ENCODE data around the gene SLC25A40.

SLC25A40 gene

DNA sequence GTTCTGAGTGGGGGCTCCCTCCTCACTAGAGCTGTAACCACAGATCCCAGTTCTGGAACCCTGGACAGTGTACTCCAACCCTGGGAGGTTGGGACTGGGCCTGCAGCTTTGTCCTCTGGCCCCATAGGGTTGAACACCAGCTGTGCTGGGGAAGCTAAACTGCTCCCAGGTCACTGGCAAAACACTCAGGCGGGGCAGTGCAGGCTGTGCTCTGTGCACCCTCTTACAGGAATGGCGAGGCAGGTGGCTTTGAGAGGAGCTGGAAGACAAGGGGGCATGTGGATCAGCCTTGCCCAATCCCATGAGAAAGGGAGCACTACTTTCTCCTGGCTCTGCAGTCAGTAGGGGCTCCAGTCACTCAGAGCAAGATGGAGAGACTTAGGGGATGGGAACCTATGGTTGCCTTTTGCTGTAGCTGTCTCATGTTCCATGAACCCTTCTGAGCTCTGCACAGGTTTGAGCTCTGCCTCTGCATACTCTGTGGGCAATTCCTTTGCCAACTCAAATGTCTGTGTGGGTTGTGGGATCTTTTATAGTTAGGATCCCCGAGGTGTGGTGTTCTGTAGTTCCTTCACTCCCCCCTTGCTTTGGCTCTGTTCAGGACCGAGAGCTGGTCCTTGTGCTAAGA, 90.7 kb downstream of the SLC25A40 start:
- no peak for DNase-seq
- H3K27me3 ChIP-seq (replicated peaks in 2 of 5; ENCODE audit: control insufficient read depth in 4 of 5, insufficient read depth in 5 of 5, low read length in 4 of 5), result no peaks in the 10 kb centered on the region
- H3K36me3 ChIP-seq (ENCODE audit: control insufficient read depth in 4 of 4, insufficient read depth in 4 of 4, low read length in 3 of 4), result no peaks in the 10 kb centered on the region
- H3K9me3 ChIP-seq (ENCODE audit: control extremely low read depth in 1 of 5, control insufficient read depth in 4 of 5, insufficient read depth in 2 of 5, low read depth in 1 of 5, low read length in 4 of 5), result no peaks in the 10 kb centered on the region
- no peak overlapping the region for H3K27ac ChIP-seq (ENCODE audit: insufficient read depth in 1 of 2, low read depth in 1 of 2, low read length in 2 of 2, poor library complexity in 1 of 2, severe bottlenecking in 2 of 2)
- H3K4me3 ChIP-seq (ENCODE audit: control insufficient read depth in 1 of 7, extremely low read depth in 1 of 7, insufficient read depth in 4 of 7, low read depth in 2 of 7, low read length in 6 of 7), result no peak overlapping the region
- WGBS (ENCODE audit: insufficient coverage), result 81% methylated on average over 4 of the region's 4 CpGs
- ChIA-PET POLR2A (interaction anchor here (0.6 kb wide), 1 partner anchor 177 kb away, joined by 3 read pairs; no protein-coding TSS in a partner anchor), CTCF (interaction anchor here (0.6 to 1.9 kb wide), 3 partner anchors 8 to 145 kb away, joined by 3 to 7 read pairs (median 5); no protein-coding TSS in a partner anchor)
- H3K4me1 ChIP-seq (ENCODE audit: control extremely low read depth in 1 of 4, control insufficient read depth in 4 of 4, insufficient read depth in 4 of 4, low read length in 3 of 4), result no peaks in the 10 kb centered on the region

GRCh38 chr7:87784424-87784823, 91.7 kb downstream of the SLC25A40 start:
- H3K36me3 ChIP-seq (ENCODE audit: control insufficient read depth in 4 of 4, insufficient read depth in 4 of 4, low read length in 3 of 4), result no peaks in the 10 kb centered on the region
- H3K9me3 ChIP-seq (ENCODE audit: control extremely low read depth in 1 of 5, control insufficient read depth in 4 of 5, insufficient read depth in 2 of 5, low read depth in 1 of 5, low read length in 4 of 5), result peaks cover 0 to 2% (median 0%) of the 10 kb centered on the region in 5 experiments
- no peak overlapping the region for H3K27ac ChIP-seq (ENCODE audit: insufficient read depth in 1 of 2, low read depth in 1 of 2, low read length in 2 of 2, poor library complexity in 1 of 2, severe bottlenecking in 2 of 2)
- no peaks in the 10 kb centered on the region for H3K4me1 ChIP-seq (ENCODE audit: control extremely low read depth in 1 of 4, control insufficient read depth in 4 of 4, insufficient read depth in 4 of 4, low read length in 3 of 4)
- CTCF ChIA-PET, result interaction anchor here (1.7 to 1.9 kb wide), 2 partner anchors 10 to 103 kb away, joined by 5 to 7 read pairs; no protein-coding TSS in a partner anchor
- POLR2A ChIA-PET, result no interaction called here
- no peak overlapping the region for H3K4me3 ChIP-seq (ENCODE audit: control insufficient read depth in 1 of 7, extremely low read depth in 1 of 7, insufficient read depth in 4 of 7, low read depth in 2 of 7, low read length in 6 of 7)
- H3K27me3 ChIP-seq (replicated peaks in 2 of 5; ENCODE audit: control insufficient read depth in 4 of 5, insufficient read depth in 5 of 5, low read length in 4 of 5), result no peaks in the 10 kb centered on the region
- no peak for DNase-seq

Measured in common myeloid progenitor, CD34-positive (primary cell).